SK-N-SH treated with all-trans-retinoic acid at 6 μM for 48 hours (cell line): ENCODE data around the gene CCDC122.

Experiments
- ATAC-seq: fragments of 200-7000 bp; cut with Tn5 transposase; 3 replicates; pipeline ENCODE4 v1.9.1; 2020; ENCODE audit warnings: mild to moderate bottlenecking, moderate library complexity
- ARNTL ChIP-seq: fragments of 450-650 bp; formaldehyde crosslinking; IDR thresholded peaks from 2 replicates; pipeline ENCODE4 v1.5.0; 2020; ENCODE audit warnings: low read depth, mild to moderate bottlenecking, moderate library complexity, borderline replicate concordance
- BACH2 ChIP-seq: fragments of 250-450 bp; sonication (Bioruptor Pico); IDR thresholded peaks from 2 replicates; pipeline ENCODE4 v1.9.0; 2021; ENCODE audit warnings: mild to moderate bottlenecking, borderline replicate concordance
- CSDC2 ChIP-seq: fragments of 250-450 bp; sonication (Bioruptor Pico); IDR thresholded peaks from 2 replicates; pipeline ENCODE4 v1.5.0; 2020; ENCODE audit warnings: mild to moderate bottlenecking, moderate library complexity
- ESRRG ChIP-seq: fragments of 250-450 bp; sonication (Bioruptor Pico); IDR thresholded peaks from 2 replicates; pipeline ENCODE4 v1.6.1; 2021; ENCODE audit warnings: mild to moderate bottlenecking
- GLIS3 ChIP-seq: fragments of 250-450 bp; sonication (Bioruptor Pico); IDR thresholded peaks from 2 replicates; pipeline ENCODE4 v1.5.0; 2020; ENCODE audit warnings: mild to moderate bottlenecking, moderate library complexity
- ISL1 ChIP-seq: fragments of 250-450 bp; sonication (Bioruptor Pico); IDR thresholded peaks from 2 replicates; pipeline ENCODE4 v2.1.2; 2022; ENCODE audit warnings: mild to moderate bottlenecking, moderate library complexity
- OSR1 ChIP-seq: fragments of 250-450 bp; sonication (Bioruptor Pico); IDR thresholded peaks from 2 replicates; pipeline ENCODE4 v1.8.0; 2022; ENCODE audit warnings: moderate library complexity, mild to moderate bottlenecking, inconsistent platforms
- PPARA ChIP-seq: fragments of 250-450 bp; sonication (Bioruptor Pico); IDR thresholded peaks from 2 replicates; pipeline ENCODE4 v1.5.0; 2020; ENCODE audit warnings: mild to moderate bottlenecking, borderline replicate concordance
- RARB ChIP-seq: fragments of 250-450 bp; sonication (Bioruptor Pico); IDR thresholded peaks from 2 replicates; pipeline ENCODE4 v1.8.0; 2021; ENCODE audit warnings: mild to moderate bottlenecking, moderate library complexity
- SNAI2 ChIP-seq: fragments of 250-450 bp; sonication (Bioruptor Pico); IDR thresholded peaks from 2 replicates; pipeline ENCODE4 v1.5.0; 2020; ENCODE audit warnings: mild to moderate bottlenecking, moderate library complexity
- TCF4 ChIP-seq: fragments of 250-450 bp; sonication (Bioruptor Pico); IDR thresholded peaks from 2 replicates; pipeline ENCODE4 v1.8.0; 2021; ENCODE audit warnings: mild to moderate bottlenecking, moderate library complexity, borderline replicate concordance
- TOX ChIP-seq: fragments of 250-450 bp; sonication (Bioruptor Pico); IDR thresholded peaks from 2 replicates; pipeline ENCODE4 v1.8.0; 2021; ENCODE audit warnings: mild to moderate bottlenecking, moderate library complexity, borderline replicate concordance
- ZC3H10 ChIP-seq: fragments of 250-450 bp; sonication (Bioruptor Pico); IDR thresholded peaks from 2 replicates; pipeline ENCODE4 v1.5.1; 2021; ENCODE audit warnings: mild to moderate bottlenecking, moderate library complexity
- ZFP3 ChIP-seq: fragments of 250-450 bp; sonication (Bioruptor Pico); IDR thresholded peaks from 2 replicates; pipeline ENCODE4 v1.5.0; 2020; ENCODE audit warnings: mild to moderate bottlenecking, moderate library complexity
- ZFP30 ChIP-seq: fragments of 450-650 bp; formaldehyde crosslinking; IDR thresholded peaks from 2 replicates; pipeline ENCODE4 v1.5.0; 2022; ENCODE audit warnings: mild to moderate bottlenecking, moderate library complexity
- ZNF565 ChIP-seq: fragments of 450-650 bp; formaldehyde crosslinking; conservative IDR thresholded peaks from 2 replicates; pipeline ENCODE4 v1.5.0; 2020; ENCODE audit warnings: low read depth, mild to moderate bottlenecking, moderate library complexity
- ZNF70 ChIP-seq: fragments of 450-650 bp; formaldehyde crosslinking; IDR thresholded peaks from 2 replicates; pipeline ENCODE4 v1.5.0; 2020; ENCODE audit warnings: mild to moderate bottlenecking, moderate library complexity
- ZNF8 ChIP-seq: fragments of 450-650 bp; formaldehyde crosslinking; IDR thresholded peaks from 2 replicates; pipeline ENCODE4 v1.5.0; 2020; ENCODE audit warnings: mild to moderate bottlenecking, moderate library complexity
- TF ChIP-seq, protein P1 (sequence below): fragments of 250-450 bp; sonication (Bioruptor Pico); IDR thresholded peaks from 2 replicates; pipeline ENCODE4 v1.5.1; 2020; ENCODE audit warnings: low read depth, mild to moderate bottlenecking, moderate library complexity
- TF ChIP-seq, protein P2 (sequence below): fragments of 250-450 bp; sonication (Bioruptor Pico); IDR thresholded peaks from 2 replicates; pipeline ENCODE4 v1.5.0; 2020; ENCODE audit warnings: mild to moderate bottlenecking, moderate library complexity
- TF ChIP-seq, protein P3 (sequence below): fragments of 250-450 bp; sonication (Bioruptor Pico); IDR thresholded peaks from 2 replicates; pipeline ENCODE4 v1.8.0; 2021; ENCODE audit warnings: low read depth, mild to moderate bottlenecking, moderate library complexity, borderline replicate concordance
- TF ChIP-seq, protein P4 (sequence below): fragments of 250-450 bp; sonication (Bioruptor Pico); IDR thresholded peaks from 2 replicates; pipeline ENCODE4 v1.8.0; 2020; ENCODE audit warnings: mild to moderate bottlenecking, moderate library complexity, borderline replicate concordance

The CCDC122 gene

DNA sequence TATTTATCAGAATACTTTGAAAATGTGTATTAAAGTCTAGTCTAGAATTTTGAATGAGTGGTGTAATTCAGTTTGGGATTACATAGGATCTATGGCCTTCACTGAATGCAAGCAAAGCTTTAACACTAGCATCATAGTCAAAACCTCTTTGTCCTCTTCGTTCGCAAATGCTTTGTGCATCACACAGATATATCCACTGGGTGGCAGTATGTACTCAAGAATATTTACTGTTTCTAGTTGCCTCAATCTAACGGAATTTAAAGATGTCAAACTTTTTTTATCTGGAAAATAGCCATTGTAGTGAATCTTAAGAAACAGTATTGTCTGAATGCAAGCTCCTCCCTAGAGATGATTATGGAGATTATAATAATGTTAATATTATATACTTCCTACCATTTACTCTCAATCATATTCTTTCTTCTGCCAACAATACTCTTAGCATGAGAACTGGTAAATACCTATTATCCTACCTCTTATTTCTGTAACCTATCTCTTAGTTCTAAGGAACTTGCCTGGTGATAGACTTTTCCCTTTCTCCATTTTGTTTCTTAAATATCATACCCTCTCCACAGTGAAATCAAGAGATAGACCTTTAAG is 26.0 kb upstream of the CCDC122 start:
- TF ChIP-seq TCF4 (CRISPR knock-in tag): no peak
- TF ChIP-seq ZC3H10 (CRISPR knock-in tag): no peak
- no peak for TF ChIP-seq RARB (CRISPR knock-in tag)
- TF ChIP-seq ESRRG (CRISPR knock-in tag): no peak
- no peak for TF ChIP-seq TOX (CRISPR knock-in tag)
- no peak for TF ChIP-seq BACH2 (CRISPR knock-in tag)
- TF ChIP-seq OSR1: no peak
- no peak for TF ChIP-seq ZNF8 (CRISPR knock-in tag)
- no peak for TF ChIP-seq CSDC2
- TF ChIP-seq GLIS3: no peak
- TF ChIP-seq ZFP30 (CRISPR knock-in tag): no peak
- TF ChIP-seq, protein P1, sequence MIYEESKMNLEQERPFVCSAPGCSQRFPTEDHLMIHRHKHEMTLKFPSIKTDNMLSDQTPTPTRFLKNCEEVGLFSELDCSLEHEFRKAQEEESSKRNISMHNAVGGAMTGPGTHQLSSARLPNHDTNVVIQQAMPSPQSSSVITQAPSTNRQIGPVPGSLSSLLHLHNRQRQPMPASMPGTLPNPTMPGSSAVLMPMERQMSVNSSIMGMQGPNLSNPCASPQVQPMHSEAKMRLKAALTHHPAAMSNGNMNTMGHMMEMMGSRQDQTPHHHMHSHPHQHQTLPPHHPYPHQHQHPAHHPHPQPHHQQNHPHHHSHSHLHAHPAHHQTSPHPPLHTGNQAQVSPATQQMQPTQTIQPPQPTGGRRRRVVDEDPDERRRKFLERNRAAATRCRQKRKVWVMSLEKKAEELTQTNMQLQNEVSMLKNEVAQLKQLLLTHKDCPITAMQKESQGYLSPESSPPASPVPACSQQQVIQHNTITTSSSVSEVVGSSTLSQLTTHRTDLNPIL (CRISPR knock-in tag): no peak
- TF ChIP-seq ISL1 (CRISPR knock-in tag): no peak
- TF ChIP-seq, protein P2, sequence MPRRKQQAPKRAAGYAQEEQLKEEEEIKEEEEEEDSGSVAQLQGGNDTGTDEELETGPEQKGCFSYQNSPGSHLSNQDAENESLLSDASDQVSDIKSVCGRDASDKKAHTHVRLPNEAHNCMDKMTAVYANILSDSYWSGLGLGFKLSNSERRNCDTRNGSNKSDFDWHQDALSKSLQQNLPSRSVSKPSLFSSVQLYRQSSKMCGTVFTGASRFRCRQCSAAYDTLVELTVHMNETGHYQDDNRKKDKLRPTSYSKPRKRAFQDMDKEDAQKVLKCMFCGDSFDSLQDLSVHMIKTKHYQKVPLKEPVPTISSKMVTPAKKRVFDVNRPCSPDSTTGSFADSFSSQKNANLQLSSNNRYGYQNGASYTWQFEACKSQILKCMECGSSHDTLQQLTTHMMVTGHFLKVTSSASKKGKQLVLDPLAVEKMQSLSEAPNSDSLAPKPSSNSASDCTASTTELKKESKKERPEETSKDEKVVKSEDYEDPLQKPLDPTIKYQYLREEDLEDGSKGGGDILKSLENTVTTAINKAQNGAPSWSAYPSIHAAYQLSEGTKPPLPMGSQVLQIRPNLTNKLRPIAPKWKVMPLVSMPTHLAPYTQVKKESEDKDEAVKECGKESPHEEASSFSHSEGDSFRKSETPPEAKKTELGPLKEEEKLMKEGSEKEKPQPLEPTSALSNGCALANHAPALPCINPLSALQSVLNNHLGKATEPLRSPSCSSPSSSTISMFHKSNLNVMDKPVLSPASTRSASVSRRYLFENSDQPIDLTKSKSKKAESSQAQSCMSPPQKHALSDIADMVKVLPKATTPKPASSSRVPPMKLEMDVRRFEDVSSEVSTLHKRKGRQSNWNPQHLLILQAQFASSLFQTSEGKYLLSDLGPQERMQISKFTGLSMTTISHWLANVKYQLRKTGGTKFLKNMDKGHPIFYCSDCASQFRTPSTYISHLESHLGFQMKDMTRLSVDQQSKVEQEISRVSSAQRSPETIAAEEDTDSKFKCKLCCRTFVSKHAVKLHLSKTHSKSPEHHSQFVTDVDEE: no peak
- TF ChIP-seq ZNF70 (CRISPR knock-in tag): no peak
- TF ChIP-seq, protein P3, sequence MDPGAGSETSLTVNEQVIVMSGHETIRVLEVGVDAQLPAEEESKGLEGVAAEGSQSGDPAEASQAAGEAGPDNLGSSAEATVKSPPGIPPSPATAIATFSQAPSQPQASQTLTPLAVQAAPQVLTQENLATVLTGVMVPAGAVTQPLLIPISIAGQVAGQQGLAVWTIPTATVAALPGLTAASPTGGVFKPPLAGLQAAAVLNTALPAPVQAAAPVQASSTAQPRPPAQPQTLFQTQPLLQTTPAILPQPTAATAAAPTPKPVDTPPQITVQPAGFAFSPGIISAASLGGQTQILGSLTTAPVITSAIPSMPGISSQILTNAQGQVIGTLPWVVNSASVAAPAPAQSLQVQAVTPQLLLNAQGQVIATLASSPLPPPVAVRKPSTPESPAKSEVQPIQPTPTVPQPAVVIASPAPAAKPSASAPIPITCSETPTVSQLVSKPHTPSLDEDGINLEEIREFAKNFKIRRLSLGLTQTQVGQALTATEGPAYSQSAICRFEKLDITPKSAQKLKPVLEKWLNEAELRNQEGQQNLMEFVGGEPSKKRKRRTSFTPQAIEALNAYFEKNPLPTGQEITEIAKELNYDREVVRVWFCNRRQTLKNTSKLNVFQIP (CRISPR knock-in tag): no peak
- TF ChIP-seq PPARA (CRISPR knock-in tag): no peak
- no peak for TF ChIP-seq SNAI2

DNA sequence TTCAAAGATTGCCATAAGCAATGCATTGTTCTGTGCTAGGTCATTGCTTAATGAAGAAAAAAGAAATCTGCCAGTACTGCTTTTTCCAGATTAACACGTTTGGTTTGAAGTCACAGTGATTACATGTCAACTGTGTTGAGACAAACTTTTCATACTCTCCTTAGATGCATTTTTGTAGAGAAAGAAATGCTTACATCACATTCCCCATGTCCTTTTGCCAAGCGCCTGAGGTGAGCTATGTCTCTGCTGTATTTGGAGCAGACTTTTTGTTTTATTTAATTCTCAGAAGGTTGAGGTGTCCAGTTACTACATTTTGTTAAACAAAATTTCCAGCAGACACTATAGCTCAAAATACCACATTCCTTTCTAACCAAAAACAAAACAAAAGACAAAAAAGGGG is 16.4 kb upstream of the CCDC122 start:
- no peak for TF ChIP-seq TCF4 (CRISPR knock-in tag)
- TF ChIP-seq BACH2 (CRISPR knock-in tag): no peak
- TF ChIP-seq ZNF565 (CRISPR knock-in tag): no peak
- no peak for TF ChIP-seq PPARA (CRISPR knock-in tag)
- TF ChIP-seq ZNF8 (CRISPR knock-in tag): no peak
- no peak for TF ChIP-seq OSR1
- TF ChIP-seq, protein P2: no peak
- TF ChIP-seq, protein P3 (CRISPR knock-in tag): no peak
- TF ChIP-seq ZFP3: no peak
- no peak for TF ChIP-seq ESRRG (CRISPR knock-in tag)
- no peak for TF ChIP-seq CSDC2
- TF ChIP-seq, protein P4, sequence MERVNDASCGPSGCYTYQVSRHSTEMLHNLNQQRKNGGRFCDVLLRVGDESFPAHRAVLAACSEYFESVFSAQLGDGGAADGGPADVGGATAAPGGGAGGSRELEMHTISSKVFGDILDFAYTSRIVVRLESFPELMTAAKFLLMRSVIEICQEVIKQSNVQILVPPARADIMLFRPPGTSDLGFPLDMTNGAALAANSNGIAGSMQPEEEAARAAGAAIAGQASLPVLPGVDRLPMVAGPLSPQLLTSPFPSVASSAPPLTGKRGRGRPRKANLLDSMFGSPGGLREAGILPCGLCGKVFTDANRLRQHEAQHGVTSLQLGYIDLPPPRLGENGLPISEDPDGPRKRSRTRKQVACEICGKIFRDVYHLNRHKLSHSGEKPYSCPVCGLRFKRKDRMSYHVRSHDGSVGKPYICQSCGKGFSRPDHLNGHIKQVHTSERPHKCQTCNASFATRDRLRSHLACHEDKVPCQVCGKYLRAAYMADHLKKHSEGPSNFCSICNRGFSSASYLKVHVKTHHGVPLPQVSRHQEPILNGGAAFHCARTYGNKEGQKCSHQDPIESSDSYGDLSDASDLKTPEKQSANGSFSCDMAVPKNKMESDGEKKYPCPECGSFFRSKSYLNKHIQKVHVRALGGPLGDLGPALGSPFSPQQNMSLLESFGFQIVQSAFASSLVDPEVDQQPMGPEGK: no peak
- TF ChIP-seq ARNTL (CRISPR knock-in tag): no peak
- no peak for TF ChIP-seq ZC3H10 (CRISPR knock-in tag)
- no peak for ATAC-seq

More for the DNA sequence above, 26.0 kb upstream of the CCDC122 start:
- ATAC-seq: peak; percentile 83
